ENCODE measurements around the gene XCL2.
"Not testable (repeated sequence)": the region's sequence is repeated elsewhere in the genome, so short reads cannot be mapped to it uniquely, and the experiment has no call there.

Gene XCL2

GRCh38 chr1:168556647-168557046, 12.8 kb upstream of the XCL2 start:
- no peak for DNase-seq (ENCODE audit: low read depth)

GRCh38 chr1:168555508-168556046, 11.8 kb upstream of the XCL2 start:
- no peak for DNase-seq (ENCODE audit: low read depth)

- DNase-seq (ENCODE audit: low read depth), result no peak
Measured at GRCh38 chr1:168554603-168555483, 11.0 kb upstream of the XCL2 start.

- DNase-seq (ENCODE audit: low read depth), result no peak
Measured at GRCh38 chr1:168553680-168554553, 10.1 kb upstream of the XCL2 start.

GRCh38 chr1:168552961-168553360, 9.2 kb upstream of the XCL2 start:
- no peak for DNase-seq (ENCODE audit: low read depth)

- DNase-seq (ENCODE audit: low read depth), result no peak
Measured at GRCh38 chr1:168551688-168552087, 7.9 kb upstream of the XCL2 start.

- no peak for DNase-seq (ENCODE audit: low read depth)
Measured at GRCh38 chr1:168550971-168551370, 7.2 kb upstream of the XCL2 start.

GRCh38 chr1:168546553-168546895, 2.7 kb upstream of the XCL2 start:
- DNase-seq (ENCODE audit: low read depth), result not testable (repeated sequence)

GRCh38 chr1:168545678-168546552, 2.1 kb upstream of the XCL2 start:
- not testable (repeated sequence) for DNase-seq (ENCODE audit: low read depth)

- not testable (repeated sequence) for DNase-seq (ENCODE audit: low read depth)
Measured at GRCh38 chr1:168542978-168543377, 819 bp downstream of the XCL2 start.

- not testable (repeated sequence) for DNase-seq (ENCODE audit: low read depth)
Measured at GRCh38 chr1:168540798-168541197, 3.0 kb downstream of the XCL2 start.

- DNase-seq (ENCODE audit: low read depth), result no peak
Measured at GRCh38 chr1:168535536-168535935, 8.3 kb downstream of the XCL2 start.

- no peak for DNase-seq (ENCODE audit: low read depth)
Measured at GRCh38 chr1:168531615-168532345, 12.0 kb downstream of the XCL2 start.

- DNase-seq (ENCODE audit: low read depth), result no peak
Measured at GRCh38 chr1:168529518-168529917, 14.3 kb downstream of the XCL2 start.

GRCh38 chr1:168521401-168522000, 22.3 kb downstream of the XCL2 start:
- DNase-seq (ENCODE audit: low read depth), result no peak

GRCh38 chr1:168520832-168521231, 23.0 kb downstream of the XCL2 start:
- no peak for DNase-seq (ENCODE audit: low read depth)

- DNase-seq (ENCODE audit: low read depth), result no peak
Measured at GRCh38 chr1:168520052-168520751, 23.6 kb downstream of the XCL2 start.

- no peak for DNase-seq (ENCODE audit: low read depth)
Measured at GRCh38 chr1:168518813-168519212, 25.0 kb downstream of the XCL2 start.

GRCh38 chr1:168518201-168518689, 25.6 kb downstream of the XCL2 start:
- DNase-seq (ENCODE audit: low read depth), result no peak

GRCh38 chr1:168514455-168514854, 29.3 kb downstream of the XCL2 start:
- DNase-seq (ENCODE audit: low read depth), result no peak
